ENCODE results near the gene MNAT1.

The MNAT1 gene

DNA sequence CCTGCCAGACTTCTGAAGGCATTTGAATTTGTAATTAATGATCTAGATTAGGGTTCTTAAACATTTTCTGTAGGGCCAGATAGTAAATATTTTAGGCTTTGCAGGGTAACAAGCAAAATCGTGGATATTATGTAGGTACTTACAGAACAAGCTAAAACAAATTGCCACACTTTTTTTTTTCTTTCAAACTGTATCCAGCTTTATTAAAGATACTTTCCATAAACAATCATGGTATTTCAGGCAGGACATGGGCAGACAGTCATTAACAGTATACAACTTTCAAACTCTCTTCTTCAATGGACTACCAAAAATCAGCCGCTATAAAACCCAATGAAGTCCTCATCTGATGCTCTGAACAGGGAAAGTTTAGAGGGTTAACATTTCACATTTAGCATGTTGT is 236.7 kb downstream of the MNAT1 start:
- DNase-seq = no peak

- DNase-seq = no peak
Observed at GRCh38 chr14:60972295-60972694, 237.7 kb downstream of the MNAT1 start.

GRCh38 chr14:60973070-60973469 is 238.5 kb downstream of the MNAT1 start:
- DNase-seq = no peak

GRCh38 chr14:60974090-60974651 is 239.6 kb downstream of the MNAT1 start:
- DNase-seq = no peak

DNA sequence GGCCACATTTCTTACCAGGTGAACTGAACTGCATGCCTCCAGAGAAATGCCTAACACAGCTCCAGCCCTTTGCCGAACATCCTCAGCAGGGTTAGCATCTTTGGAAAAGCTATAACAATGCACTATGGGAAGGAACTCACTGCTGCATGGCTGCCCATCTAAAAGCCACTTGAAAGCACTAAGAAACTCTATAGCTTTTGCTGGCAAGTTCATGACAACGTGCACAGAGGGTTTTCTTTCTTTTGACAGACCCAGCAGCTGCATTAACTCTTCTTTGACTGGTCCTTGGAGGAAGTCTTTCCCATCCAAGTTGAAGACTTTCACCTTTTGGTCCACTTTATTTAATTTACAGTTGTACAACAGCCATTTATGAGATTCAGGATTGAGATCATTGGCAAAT is 241.0 kb downstream of the MNAT1 start:
- DNase-seq = no peak

DNA sequence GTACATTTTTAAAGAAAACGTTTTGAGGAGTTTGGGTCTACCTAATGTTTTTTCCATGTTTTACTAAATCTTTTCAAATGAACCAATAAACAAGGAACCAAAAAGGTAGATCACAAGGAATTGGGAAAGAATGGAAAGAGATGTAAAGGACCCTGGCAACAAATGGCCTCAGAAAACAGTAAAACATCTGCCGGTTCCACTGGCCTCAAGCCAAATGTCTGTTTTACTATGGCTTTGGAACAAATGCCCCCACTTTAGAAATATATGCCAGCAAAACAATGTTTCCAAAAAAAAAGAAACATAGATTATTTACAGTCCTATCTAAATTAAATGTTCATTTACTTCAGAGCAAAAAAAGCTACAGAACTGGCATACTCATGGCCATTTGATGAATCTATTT is 243.3 kb downstream of the MNAT1 start:
- DNase-seq = no peak

DNA sequence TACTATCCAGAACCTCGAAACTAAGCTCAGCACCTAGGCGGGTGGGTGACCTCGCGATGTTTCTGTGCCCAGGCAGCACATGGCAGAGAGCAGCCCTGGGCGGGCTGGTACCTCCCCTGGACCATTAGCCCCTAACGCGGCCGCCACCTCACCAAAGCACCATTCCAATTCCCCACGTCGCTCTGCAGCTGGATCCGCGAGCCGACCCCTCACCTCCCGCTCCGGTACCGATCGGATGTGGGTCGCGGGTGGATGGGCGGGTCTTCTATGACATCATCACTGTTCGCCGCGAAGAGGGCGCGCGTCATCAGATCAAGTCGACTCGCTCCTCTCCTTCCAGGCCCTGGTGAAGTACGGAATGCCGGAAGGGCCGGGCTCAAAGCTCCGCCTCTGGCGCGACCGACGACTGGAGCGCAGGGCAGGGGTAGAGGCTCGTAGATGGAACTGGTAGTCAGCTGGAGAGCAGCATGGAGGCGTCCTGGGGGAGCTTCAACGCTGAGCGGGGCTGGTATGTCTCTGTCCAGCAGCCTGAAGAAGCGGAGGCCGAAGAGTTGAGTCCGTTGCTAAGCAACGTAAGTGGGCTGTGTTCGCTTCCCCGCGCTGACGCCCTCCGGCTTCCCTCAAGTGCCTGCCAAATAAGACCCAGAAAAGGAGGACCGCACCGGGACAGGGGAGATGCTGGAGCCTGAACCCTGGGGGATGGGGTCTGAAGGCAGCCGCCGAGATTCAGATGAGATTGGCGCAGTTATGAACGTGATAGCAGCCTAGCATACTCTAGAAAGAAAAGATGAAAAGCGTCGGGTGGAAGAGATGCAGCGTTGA is 246.5 kb downstream of the MNAT1 start, which contains the start of the genes SLC38A6 and TRMT5:
Gene SLC38A6 (plus strand): TSS at position 435 of the 822 bp plus-strand sequence. CDS start 33 bp downstream, at position 468.
Gene TRMT5 (minus strand): TSS at position 269 of the 822 bp plus-strand sequence. CDS start 106 bp downstream, at position 163.
- DNase-seq = peak; percentile 91

GRCh38 chr14:60981633-60982455 is 247.3 kb downstream of the MNAT1 start:
- DNase-seq = no peak

DNA sequence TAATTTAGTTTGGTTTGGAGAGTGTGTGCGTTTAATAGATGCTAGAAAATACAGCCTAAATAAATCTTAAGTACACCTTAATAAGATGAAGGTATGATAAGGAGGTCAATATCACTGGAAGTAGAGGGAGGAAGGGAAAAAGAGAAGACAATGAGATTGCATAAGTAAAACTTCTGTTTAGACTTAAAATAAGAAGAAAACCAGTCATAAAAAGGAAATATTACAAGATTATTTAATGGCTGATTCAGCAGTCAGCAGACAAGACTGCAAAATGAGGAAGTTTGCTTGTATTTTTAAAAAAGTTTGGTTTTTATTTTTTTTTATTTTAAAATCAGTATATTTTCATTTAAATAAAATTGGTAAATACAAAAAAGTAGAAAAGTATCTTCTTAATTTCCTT is 249.6 kb downstream of the MNAT1 start:
- DNase-seq = no peak

DNA sequence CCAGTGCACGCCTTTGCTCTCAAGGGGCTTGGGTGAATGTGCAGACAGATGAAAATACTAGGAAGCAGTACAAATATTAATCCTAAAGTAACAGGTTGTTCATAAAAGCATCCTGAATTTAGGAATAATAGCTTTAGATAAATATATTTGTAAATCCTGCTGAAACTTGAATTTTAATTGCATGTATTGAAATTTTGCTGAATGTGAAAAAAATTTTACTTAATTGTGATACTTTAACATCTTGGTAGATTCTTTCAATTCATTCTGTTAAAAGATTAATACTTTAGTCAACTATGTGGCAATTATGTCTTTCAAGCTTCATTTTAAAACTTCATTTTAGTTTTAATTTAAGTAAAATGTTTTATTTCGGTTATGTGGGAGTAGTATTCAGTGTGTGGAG is 251.9 kb downstream of the MNAT1 start:
- no peak for DNase-seq

- DNase-seq = no peak
Observed at GRCh38 chr14:60989599-60989998, 255.0 kb downstream of the MNAT1 start.

GRCh38 chr14:60998617-60999016 is 264.1 kb downstream of the MNAT1 start:
- DNase-seq = no peak

- DNase-seq = no peak
Observed at GRCh38 chr14:60999536-60999935, 265.0 kb downstream of the MNAT1 start.

- DNase-seq = no peak
Observed at GRCh38 chr14:61003571-61003970, 269.0 kb downstream of the MNAT1 start.

GRCh38 chr14:61019537-61019936 is 285.0 kb downstream of the MNAT1 start:
- DNase-seq = no peak

All from CD4-positive, alpha-beta T cell treated with Interleukin-15 for 1 hour (primary cell).